Measurements from ENCODE around the gene FSCN2. TPM values are rescaled to one million over a fixed set of nuclear protein-coding genes. Genes with fewer than 3 reads are reported as not detected.

The FSCN2 gene
- total and polyA plus RNA-seq, 10 of the 15 experiments (the other 5 are each of a cell fraction or from before 2014, with no cell fraction given): 0.12 to 2.1 (median 0.65) TPM; not detected in 3

- Histone ChIP-seq H3K27ac (ENCODE audit: control insufficient read depth, insufficient read depth) (no peak overlapping the region), H3K4me1 (ENCODE audit: control insufficient read depth, insufficient read depth, low read length) (no peaks in the 10 kb centered on the region), H3K4me3 (no peak overlapping the region), H3K36me3 (ENCODE audit: control insufficient read depth in 2 of 2, insufficient read depth in 2 of 2, low read length in 1 of 2) (peaks cover 36 to 50% of the 10 kb centered on the region in 2 experiments), H4K20me1 (ENCODE audit: control insufficient read depth, insufficient read depth) (no peaks in the 10 kb centered on the region), H3K79me2 (ENCODE audit: control insufficient read depth, insufficient read depth, low read length) (no peaks in the 10 kb centered on the region), H3K9me3 (replicated peaks; ENCODE audit: control insufficient read depth, insufficient read depth, low read length) (no peaks in the 10 kb centered on the region), H3K27me3 (replicated peaks in 1 of 2; ENCODE audit: control insufficient read depth in 2 of 2, insufficient read depth in 2 of 2, low read length in 1 of 2) (no peaks in the 10 kb centered on the region), H3K9ac (ENCODE audit: control insufficient read depth, insufficient read depth, low read length) (no peak overlapping the region), H3K4me2 (ENCODE audit: control insufficient read depth, insufficient read depth) (no peak overlapping the region), H2AFZ (ENCODE audit: control insufficient read depth, low read depth, low read length) (no peak overlapping the region)
- DNase-seq (ENCODE audit: low read depth, low spot score) (no peak), ATAC-seq (no peak), FAIRE-seq (no peak)
- no TSS peak for BruUV-seq (replicated peaks)
- ChIA-PET SMC1A (ENCODE audit: uncharacterized antibody, unreplicated experiment) (no interaction called here), POLR2A (no interaction called here), RAD21 (ENCODE audit: unreplicated experiment) (no interaction called here), CTCF (interaction anchor here (1.5 kb wide), 1 partner anchor 30 kb away, joined by 9 read pairs; no protein-coding TSS in a partner anchor)
- 99% methylated on average over 11 of the region's 11 CpGs for WGBS (ENCODE audit: insufficient coverage, insufficient replicate concordance, low lambda C conversion rate, missing lambda C conversion rate)
- in situ Hi-C loops (cut with MboI) (no loop called here), intact Hi-C loops (cut with micrococcal nuclease; ENCODE audit: unreplicated experiment) (no loop called here)
- TF ChIP-seq EZH2 (IDR thresholded peaks at IDR 0.05; ENCODE audit: borderline replicate concordance, control insufficient read depth, low read depth, low read length): no peak
- no peak for TF ChIP-seq ESRRA (IDR thresholded peaks at IDR 0.05; ENCODE audit: low read length)
- TF ChIP-seq NFXL1 (IDR thresholded peaks at IDR 0.05; ENCODE audit: borderline replicate concordance): no peak
- no peak for TF ChIP-seq RELA (IDR thresholded peaks at IDR 0.05; ENCODE audit: borderline replicate concordance, partially characterized antibody)
- TF ChIP-seq ZNF207 (IDR thresholded peaks at IDR 0.05; ENCODE audit: borderline replicate concordance): no peak
- no peak for TF ChIP-seq ZNF274 (IDR thresholded peaks at IDR 0.05; ENCODE audit: insufficient read depth, insufficient read length)
- TF ChIP-seq E2F4 (IDR thresholded peaks at IDR 0.05; ENCODE audit: low read depth, low read length): no peak
- no peak for TF ChIP-seq YY1 (IDR thresholded peaks at IDR 0.05; ENCODE audit: low read depth, low read length)
- no peak for TF ChIP-seq NBN (IDR thresholded peaks at IDR 0.05)
- no peak for TF ChIP-seq CREM (IDR thresholded peaks at IDR 0.05; ENCODE audit: low read depth)
- no peak for TF ChIP-seq NR2C2 (IDR thresholded peaks at IDR 0.05; ENCODE audit: borderline replicate concordance, control insufficient read depth, insufficient read length, low read depth)
- no peak for TF ChIP-seq RB1 (IDR thresholded peaks at IDR 0.05; ENCODE audit: borderline replicate concordance)
- no peak for TF ChIP-seq IRF4 (IDR thresholded peaks at IDR 0.05; ENCODE audit: low read depth, low read length)
Measured at GRCh38 chr17:81570964-81571363, 42.8 kb downstream of the FSCN2 start.

All from GM12878 (cell line).